GM21515 (cell line): ENCODE results near the gene ZSCAN10.
"Not testable (repeated sequence)": the region's sequence is repeated elsewhere in the genome, so short reads cannot be mapped to it uniquely, and the experiment has no call there.

ENCODE experiments used
- ATAC-seq: cut with Tn5 transposase; IDR thresholded peaks from one replicate; pipeline ENCODE4 v1.9.1; 2021; ENCODE audit not compliant: unreplicated experiment

ZSCAN10 gene

GRCh38 chr16:3065069-3065741 is 33.9 kb downstream of the ZSCAN10 start, which contains the start of gene IL32:
TSS of gene IL32 (plus strand) at chr16:3065640. CDS start at chr16:3065812, 172 bp downstream.
- ATAC-seq: no peak

- ATAC-seq: no peak
Observed at GRCh38 chr16:3063625-3064386, 35.3 kb downstream of the ZSCAN10 start.

DNA sequence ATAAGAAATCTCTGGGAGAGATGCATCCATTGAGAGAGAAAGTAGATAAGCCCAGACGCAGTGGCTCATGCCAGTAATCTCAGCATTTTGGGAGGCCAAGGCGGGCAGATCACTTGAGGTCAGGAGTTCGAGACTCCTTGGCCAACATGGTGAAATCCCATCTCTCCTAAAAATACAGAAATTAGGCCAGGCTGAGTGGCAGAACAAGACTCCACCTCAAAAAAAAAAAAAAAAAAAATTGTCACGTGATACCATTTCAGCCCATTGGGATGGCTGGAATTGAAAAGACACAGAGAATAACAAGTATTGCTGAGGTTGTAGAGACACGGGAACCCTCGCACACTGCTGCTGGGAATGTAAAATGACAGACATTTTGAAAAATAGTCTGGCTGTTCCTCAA is 36.5 kb downstream of the ZSCAN10 start:
- no peak for ATAC-seq

GRCh38 chr16:3060339-3061127 is 38.6 kb downstream of the ZSCAN10 start:
- ATAC-seq: no peak

DNA sequence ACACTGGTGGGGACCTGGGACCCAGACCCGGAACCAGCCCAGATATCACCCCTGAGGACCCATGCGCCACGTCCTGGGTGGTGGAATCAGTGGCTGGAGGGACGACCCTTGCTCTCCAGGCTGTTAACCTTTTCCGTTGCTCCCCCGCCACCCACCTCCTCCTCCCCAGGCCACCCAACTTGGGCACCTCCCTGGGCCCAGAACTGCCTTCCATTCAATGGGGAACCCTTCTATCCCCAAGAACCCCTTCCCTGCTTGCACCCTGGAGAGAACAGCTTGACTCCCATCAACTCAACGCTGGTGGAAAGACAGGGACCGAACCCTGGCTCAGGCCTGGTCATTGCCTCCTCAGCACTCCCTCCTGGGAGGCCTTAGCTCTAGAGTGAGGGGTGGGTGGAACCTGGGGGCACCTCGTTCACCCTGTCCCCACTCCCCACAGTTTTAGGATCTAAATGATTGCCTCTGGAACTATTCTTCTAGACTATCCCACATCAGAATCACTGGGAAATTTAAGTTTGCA is 39.3 kb downstream of the ZSCAN10 start:
- no peak for ATAC-seq

DNA sequence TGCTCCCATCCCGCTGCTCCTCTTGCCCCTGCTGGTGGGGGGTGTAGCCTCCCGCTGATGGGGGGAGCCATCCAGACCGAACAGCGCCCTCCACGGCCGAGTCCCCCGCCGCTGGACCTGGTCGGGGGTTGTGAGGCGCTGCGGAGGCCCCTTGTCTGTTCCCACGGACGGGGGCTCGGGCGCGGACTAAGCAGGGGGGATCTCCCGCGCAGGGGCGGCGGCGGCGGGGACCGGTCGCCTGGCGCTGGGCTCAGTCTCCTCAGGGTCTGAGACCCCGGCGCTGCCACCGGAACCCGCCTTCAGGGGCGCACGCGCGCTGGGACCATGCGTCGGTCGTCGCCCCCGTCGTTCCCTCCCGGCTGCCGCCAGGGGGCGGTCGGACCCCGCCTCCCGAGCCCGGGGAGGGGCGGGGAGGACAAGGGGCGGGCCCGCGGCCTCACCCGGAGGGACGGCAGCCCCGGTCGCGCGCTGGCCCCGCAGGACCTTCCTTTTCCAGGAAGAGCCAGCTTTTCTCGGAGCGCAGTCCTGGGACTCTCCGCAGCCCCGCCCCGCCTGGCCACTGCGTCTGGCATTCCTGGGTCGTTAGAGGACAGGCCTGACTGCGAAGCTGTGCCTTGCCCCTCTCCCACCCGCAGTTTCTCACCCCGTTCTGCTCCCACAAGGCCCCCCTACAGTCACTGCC is 39.9 kb downstream of the ZSCAN10 start:
- ATAC-seq: peak; percentile 69

GRCh38 chr16:3058139-3059030 is 40.7 kb downstream of the ZSCAN10 start:
- peak; percentile 29 for ATAC-seq

GRCh38 chr16:3057181-3058138 is 41.6 kb downstream of the ZSCAN10 start:
- ATAC-seq: no peak

DNA sequence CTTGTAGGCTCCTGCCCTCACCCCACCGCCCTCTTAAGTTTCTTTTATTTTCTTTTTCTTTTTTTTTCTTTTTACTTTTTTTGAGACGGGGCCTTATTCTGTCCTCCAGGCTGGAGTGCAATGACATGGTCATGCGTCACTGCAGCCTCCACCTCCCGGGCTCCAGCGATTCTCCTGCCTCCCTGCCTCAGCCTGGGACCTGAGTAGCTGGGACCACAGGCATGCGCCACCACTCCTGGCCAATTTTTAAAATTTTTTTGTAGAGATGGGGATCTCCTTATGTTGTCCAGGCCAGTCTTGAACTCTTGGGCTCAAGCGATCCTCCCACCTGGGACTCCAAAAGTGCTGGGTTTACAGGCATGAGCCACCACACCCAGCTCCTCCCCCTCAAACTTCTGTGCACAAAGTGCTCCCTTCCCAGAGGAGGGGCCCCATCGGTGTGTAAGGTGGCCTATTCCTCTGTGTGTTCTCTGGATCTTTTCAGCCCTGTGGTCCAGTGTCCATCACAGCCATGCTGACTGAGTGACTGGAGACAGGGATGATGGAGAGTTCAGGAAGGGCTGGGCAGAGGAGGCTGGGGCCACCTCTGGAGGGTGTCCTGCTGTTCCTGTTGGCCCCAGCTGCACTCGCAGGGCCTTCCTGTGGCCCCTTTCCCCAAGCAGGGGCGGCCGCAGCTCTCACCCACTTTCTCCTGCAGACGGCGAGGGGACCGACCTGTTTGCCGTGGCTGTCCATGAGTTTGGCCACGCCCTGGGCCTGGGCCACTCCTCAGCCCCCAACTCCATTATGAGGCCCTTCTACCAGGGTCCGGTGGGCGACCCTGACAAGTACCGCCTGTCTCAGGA is 42.5 kb downstream of the ZSCAN10 start:
- ATAC-seq: no peak

GRCh38 chr16:3055734-3056115 is 43.4 kb downstream of the ZSCAN10 start:
- not testable (repeated sequence) for ATAC-seq

- ATAC-seq: no peak
Observed at GRCh38 chr16:3054965-3055733, 43.9 kb downstream of the ZSCAN10 start.

- ATAC-seq: not testable (repeated sequence)
Observed at GRCh38 chr16:3053330-3053710, 45.8 kb downstream of the ZSCAN10 start.

- ATAC-seq: not testable (repeated sequence)
Observed at GRCh38 chr16:3052571-3053329, 46.3 kb downstream of the ZSCAN10 start.

DNA sequence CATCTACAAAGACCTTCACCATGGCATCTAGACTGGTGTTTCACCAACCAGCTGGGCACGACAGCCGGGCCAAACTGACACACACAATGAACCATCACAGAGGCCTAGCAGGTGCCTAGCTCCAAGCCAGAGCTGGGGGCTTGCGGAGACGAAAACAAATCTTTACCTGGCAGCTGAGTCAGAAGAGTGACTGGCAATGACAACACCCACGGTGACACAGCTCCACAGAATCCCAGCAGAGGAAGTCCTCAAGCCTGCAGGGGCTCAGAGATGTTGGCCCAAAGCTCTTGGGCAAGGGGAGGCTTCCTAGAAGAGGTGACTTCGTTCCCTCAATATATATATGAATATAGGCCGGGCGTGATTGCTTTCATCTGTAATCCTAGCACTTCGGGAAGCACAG is 47.6 kb downstream of the ZSCAN10 start:
- ATAC-seq: no peak

GRCh38 chr16:3051009-3051408 is 48.1 kb downstream of the ZSCAN10 start:
- ATAC-seq: no peak

GRCh38 chr16:3050487-3050886 is 48.6 kb downstream of the ZSCAN10 start:
- no peak for ATAC-seq
